HEK293 (cell line): ENCODE results near the gene RLN3.

ENCODE experiments used
- CTCF ChIA-PET: fragments of 350-600 bp; formaldehyde crosslinking; extraction: SDS; loops from one replicate; lab custom pipeline; 2021; ENCODE audit warnings: antibody characterized with exemption; lab: Yijun Ruan, JAX
- POLR2A ChIA-PET: fragments of 300-600 bp; formaldehyde crosslinking; extraction: SDS; loops from one replicate; lab custom pipeline; 2020; ENCODE audit warnings: antibody characterized with exemption, inconsistent platforms; lab: Yijun Ruan, JAX
- H3K27ac ChIP-seq: fragments of 200-500 bp; sonication (Bioruptor generic); 2 replicates; pipeline ENCODE4 v1.5.1; 2014; ENCODE audit warnings: low read depth, low read length, control low read depth, inconsistent platforms; ENCODE audit errors: extremely low read depth
- H3K36me3 ChIP-seq, 2 experiments: fragments of 200-500 bp in 1 of 2; sonication (Bioruptor generic) in 1 of 2; 1 replicate in 1 of 2; 2 replicates in 1 of 2; pipeline ENCODE4 v1.5.1; 2014 to 2017; ENCODE audit warnings: inconsistent platforms in 2 of 2, low read length in 2 of 2; ENCODE audit not compliant: control insufficient read depth in 2 of 2, insufficient read depth in 1 of 2
- H3K4me1 ChIP-seq: fragments of 200-500 bp; sonication (Bioruptor generic); 2 replicates; pipeline ENCODE4 v1.5.1; 2014; ENCODE audit warnings: mild to moderate bottlenecking, low read length, inconsistent platforms; ENCODE audit not compliant: control insufficient read depth, insufficient read depth
- H3K4me3 ChIP-seq: 2 replicates; pipeline ENCODE4 v1.5.1; 2011; ENCODE audit warnings: low read depth, mild to moderate bottlenecking, control low read depth, low read length, moderate library complexity
- H3K9me3 ChIP-seq: fragments of 200-500 bp; sonication (Bioruptor generic); 2 replicates; pipeline ENCODE4 v1.5.1; 2014; ENCODE audit warnings: low read depth, low read length, inconsistent platforms; ENCODE audit not compliant: control insufficient read depth, insufficient read depth
- WT1 ChIP-seq: fragments of 450-650 bp; formaldehyde crosslinking; IDR thresholded peaks from 2 replicates; pipeline ENCODE4 v1.5.1; 2016; ENCODE audit warnings: missing biosample characterization, missing genetic modification characterization
- YY1 ChIP-seq: fragments of 450-650 bp; formaldehyde crosslinking; IDR thresholded peaks from 2 replicates; pipeline ENCODE4 v1.5.1; 2018; ENCODE audit warnings: missing biosample characterization, missing genetic modification characterization
- ZBTB17 ChIP-seq: fragments of 450-650 bp; formaldehyde crosslinking; IDR thresholded peaks from 2 replicates; pipeline ENCODE4 v1.5.1; 2016; ENCODE audit warnings: missing biosample characterization, missing genetic modification characterization
- ZBTB21 ChIP-seq: fragments of 450-650 bp; formaldehyde crosslinking; IDR thresholded peaks from 2 replicates; pipeline ENCODE4 v1.5.1; 2017; ENCODE audit warnings: missing biosample characterization, missing genetic modification characterization
- ZBTB7A ChIP-seq: fragments of 450-650 bp; formaldehyde crosslinking; IDR thresholded peaks from 2 replicates; pipeline ENCODE4 v1.5.1; 2016; ENCODE audit warnings: low read depth, missing biosample characterization, missing genetic modification characterization
- ZNF112 ChIP-seq: fragments of 450-650 bp; formaldehyde crosslinking; IDR thresholded peaks from 2 replicates; pipeline ENCODE4 v1.5.0; 2017; ENCODE audit warnings: missing biosample characterization, missing genetic modification characterization
- ZNF155 ChIP-seq: fragments of 450-650 bp; formaldehyde crosslinking; IDR thresholded peaks from 2 replicates; pipeline ENCODE4 v1.5.1; 2016; ENCODE audit warnings: missing biosample characterization, missing genetic modification characterization
- ZNF175 ChIP-seq: fragments of 450-650 bp; formaldehyde crosslinking; IDR thresholded peaks from 2 replicates; pipeline ENCODE4 v1.5.1; 2016; ENCODE audit warnings: missing biosample characterization, missing genetic modification characterization
- ZNF211 ChIP-seq: fragments of 450-650 bp; formaldehyde crosslinking; IDR thresholded peaks from 2 replicates; pipeline ENCODE4 v1.5.1; 2016; ENCODE audit warnings: low read depth, missing biosample characterization, missing genetic modification characterization
- ZNF48 ChIP-seq: fragments of 450-650 bp; formaldehyde crosslinking; IDR thresholded peaks from 2 replicates; pipeline ENCODE4 v1.5.1; 2016; ENCODE audit warnings: missing biosample characterization, missing genetic modification characterization
- ZNF530 ChIP-seq: fragments of 450-650 bp; formaldehyde crosslinking; IDR thresholded peaks from 2 replicates; pipeline ENCODE4 v1.5.1; 2016; ENCODE audit warnings: low read depth, missing biosample characterization, missing genetic modification characterization
- ZNF561 ChIP-seq: fragments of 450-650 bp; IDR thresholded peaks from 2 replicates; pipeline ENCODE4 v1.5.1; 2018; ENCODE audit warnings: missing biosample characterization, missing genetic modification characterization, borderline replicate concordance
- TF ChIP-seq, protein P1 (sequence below): fragments of 450-650 bp; formaldehyde crosslinking; IDR thresholded peaks from 2 replicates; pipeline ENCODE4 v1.5.1; 2016; ENCODE audit warnings: missing biosample characterization, missing genetic modification characterization, borderline replicate concordance
- TF ChIP-seq, protein P2 (sequence below): fragments of 450-650 bp; formaldehyde crosslinking; IDR thresholded peaks from 2 replicates; pipeline ENCODE4 v1.5.1; 2016; ENCODE audit warnings: missing biosample characterization, missing genetic modification characterization
- TF ChIP-seq, protein P3 (sequence below): fragments of 450-650 bp; formaldehyde crosslinking; IDR thresholded peaks from 2 replicates; pipeline ENCODE4 v1.5.1; 2016; ENCODE audit warnings: missing biosample characterization, missing genetic modification characterization
- TF ChIP-seq, protein P4 (sequence below): fragments of 450-650 bp; formaldehyde crosslinking; IDR thresholded peaks from 2 replicates; pipeline ENCODE4 v1.5.1; 2016; ENCODE audit warnings: missing biosample characterization, missing genetic modification characterization
- TF ChIP-seq, protein P5 (sequence below): fragments of 450-650 bp; formaldehyde crosslinking; IDR thresholded peaks from 2 replicates; pipeline ENCODE4 v1.5.1; 2016; ENCODE audit warnings: missing biosample characterization, missing genetic modification characterization

RLN3 gene

DNA sequence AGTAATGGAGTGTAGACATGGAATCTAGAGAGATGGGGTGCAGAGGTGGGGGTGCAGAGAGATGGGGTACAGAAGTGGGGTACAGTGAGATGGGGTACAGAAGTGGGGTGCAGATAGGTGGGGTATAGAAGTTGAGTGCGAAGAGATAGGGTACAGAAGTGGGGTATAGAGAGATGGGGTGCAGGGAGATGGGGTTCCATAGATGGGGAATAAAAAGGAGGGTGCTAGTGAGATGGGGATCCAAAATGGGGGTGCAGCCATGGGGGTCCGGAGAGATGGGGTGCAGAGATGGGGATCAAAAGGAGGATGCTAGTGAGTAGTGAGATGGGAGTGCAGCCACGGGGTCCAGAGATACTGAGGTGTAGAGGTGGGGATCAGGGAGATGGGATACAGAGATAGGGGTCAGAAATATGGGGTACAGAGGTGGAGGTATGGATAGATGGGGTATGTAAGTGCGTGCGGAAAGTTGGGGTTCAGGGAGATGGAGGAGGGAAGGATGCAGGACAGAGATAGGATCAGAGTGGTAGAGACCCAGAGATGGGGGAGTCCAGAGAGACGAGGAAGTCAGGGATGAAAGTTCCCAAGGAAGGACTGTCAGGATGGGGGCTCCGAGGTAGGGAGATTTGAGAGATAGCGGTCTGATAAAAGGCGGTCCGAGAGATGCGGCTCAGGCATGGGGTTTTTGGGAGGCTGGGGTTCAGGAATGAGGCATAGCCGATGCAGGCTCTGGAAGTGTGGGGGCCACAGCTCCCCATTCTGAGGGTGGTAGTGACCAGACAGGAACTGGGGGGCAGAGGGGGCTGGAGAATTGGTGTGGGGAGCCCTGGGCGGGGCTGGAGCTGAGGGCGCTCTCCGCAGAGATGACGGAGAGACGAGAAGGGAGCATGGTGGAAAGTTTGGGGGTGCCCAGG, 30.5 kb downstream of the RLN3 start (continued):
- TF ChIP-seq ZBTB21 (peak; percentile 2; the same call in 1 of the 2 replicates), WT1 (peak; percentile 5; the same call in 1 of the 2 replicates), YY1 (tag by site-specific recombination) (no peak), ZNF530 (no peak), ZNF561 (tag by site-specific recombination) (no peak), ZNF112 (tag by site-specific recombination) (no peak), ZNF155 (tag by site-specific recombination) (0 out of 2 replicates have a peak, but pooled peaks have one; percentile 10), ZNF211 (tag by site-specific recombination) (no peak), ZBTB17 (tag by site-specific recombination) (peak; percentile 71), ZNF175 (tag by site-specific recombination) (peak; percentile 77; the same call in 1 of the 2 replicates)
- TF ChIP-seq, protein P1, sequence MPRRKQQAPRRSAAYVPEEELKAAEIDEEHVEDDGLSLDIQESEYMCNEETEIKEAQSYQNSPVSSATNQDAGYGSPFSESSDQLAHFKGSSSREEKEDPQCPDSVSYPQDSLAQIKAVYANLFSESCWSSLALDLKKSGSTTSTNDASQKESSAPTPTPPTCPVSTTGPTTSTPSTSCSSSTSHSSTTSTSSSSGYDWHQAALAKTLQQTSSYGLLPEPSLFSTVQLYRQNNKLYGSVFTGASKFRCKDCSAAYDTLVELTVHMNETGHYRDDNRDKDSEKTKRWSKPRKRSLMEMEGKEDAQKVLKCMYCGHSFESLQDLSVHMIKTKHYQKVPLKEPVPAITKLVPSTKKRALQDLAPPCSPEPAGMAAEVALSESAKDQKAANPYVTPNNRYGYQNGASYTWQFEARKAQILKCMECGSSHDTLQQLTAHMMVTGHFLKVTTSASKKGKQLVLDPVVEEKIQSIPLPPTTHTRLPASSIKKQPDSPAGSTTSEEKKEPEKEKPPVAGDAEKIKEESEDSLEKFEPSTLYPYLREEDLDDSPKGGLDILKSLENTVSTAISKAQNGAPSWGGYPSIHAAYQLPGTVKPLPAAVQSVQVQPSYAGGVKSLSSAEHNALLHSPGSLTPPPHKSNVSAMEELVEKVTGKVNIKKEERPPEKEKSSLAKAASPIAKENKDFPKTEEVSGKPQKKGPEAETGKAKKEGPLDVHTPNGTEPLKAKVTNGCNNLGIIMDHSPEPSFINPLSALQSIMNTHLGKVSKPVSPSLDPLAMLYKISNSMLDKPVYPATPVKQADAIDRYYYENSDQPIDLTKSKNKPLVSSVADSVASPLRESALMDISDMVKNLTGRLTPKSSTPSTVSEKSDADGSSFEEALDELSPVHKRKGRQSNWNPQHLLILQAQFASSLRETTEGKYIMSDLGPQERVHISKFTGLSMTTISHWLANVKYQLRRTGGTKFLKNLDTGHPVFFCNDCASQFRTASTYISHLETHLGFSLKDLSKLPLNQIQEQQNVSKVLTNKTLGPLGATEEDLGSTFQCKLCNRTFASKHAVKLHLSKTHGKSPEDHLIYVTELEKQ (tag by site-specific recombination), result peak; percentile 47; the same call in 1 of the 2 replicates
- TF ChIP-seq, protein P2, sequence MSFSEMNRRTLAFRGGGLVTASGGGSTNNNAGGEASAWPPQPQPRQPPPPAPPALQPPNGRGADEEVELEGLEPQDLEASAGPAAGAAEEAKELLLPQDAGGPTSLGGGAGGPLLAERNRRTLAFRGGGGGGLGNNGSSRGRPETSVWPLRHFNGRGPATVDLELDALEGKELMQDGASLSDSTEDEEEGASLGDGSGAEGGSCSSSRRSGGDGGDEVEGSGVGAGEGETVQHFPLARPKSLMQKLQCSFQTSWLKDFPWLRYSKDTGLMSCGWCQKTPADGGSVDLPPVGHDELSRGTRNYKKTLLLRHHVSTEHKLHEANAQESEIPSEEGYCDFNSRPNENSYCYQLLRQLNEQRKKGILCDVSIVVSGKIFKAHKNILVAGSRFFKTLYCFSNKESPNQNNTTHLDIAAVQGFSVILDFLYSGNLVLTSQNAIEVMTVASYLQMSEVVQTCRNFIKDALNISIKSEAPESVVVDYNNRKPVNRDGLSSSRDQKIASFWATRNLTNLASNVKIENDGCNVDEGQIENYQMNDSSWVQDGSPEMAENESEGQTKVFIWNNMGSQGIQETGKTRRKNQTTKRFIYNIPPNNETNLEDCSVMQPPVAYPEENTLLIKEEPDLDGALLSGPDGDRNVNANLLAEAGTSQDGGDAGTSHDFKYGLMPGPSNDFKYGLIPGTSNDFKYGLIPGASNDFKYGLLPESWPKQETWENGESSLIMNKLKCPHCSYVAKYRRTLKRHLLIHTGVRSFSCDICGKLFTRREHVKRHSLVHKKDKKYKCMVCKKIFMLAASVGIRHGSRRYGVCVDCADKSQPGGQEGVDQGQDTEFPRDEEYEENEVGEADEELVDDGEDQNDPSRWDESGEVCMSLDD, result peak; percentile 100
- TF ChIP-seq, protein P3, sequence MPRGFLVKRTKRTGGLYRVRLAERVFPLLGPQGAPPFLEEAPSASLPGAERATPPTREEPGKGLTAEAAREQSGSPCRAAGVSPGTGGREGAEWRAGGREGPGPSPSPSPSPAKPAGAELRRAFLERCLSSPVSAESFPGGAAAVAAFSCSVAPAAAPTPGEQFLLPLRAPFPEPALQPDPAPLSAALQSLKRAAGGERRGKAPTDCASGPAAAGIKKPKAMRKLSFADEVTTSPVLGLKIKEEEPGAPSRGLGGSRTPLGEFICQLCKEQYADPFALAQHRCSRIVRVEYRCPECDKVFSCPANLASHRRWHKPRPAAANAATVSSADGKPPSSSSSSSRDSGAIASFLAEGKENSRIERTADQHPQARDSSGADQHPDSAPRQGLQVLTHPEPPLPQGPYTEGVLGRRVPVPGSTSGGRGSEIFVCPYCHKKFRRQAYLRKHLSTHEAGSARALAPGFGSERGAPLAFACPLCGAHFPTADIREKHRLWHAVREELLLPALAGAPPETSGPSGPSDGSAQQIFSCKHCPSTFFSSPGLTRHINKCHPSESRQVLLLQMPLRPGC (tag by site-specific recombination), result 0 out of 2 replicates have a peak, but pooled peaks have one; percentile 4
- TF ChIP-seq, protein P4, sequence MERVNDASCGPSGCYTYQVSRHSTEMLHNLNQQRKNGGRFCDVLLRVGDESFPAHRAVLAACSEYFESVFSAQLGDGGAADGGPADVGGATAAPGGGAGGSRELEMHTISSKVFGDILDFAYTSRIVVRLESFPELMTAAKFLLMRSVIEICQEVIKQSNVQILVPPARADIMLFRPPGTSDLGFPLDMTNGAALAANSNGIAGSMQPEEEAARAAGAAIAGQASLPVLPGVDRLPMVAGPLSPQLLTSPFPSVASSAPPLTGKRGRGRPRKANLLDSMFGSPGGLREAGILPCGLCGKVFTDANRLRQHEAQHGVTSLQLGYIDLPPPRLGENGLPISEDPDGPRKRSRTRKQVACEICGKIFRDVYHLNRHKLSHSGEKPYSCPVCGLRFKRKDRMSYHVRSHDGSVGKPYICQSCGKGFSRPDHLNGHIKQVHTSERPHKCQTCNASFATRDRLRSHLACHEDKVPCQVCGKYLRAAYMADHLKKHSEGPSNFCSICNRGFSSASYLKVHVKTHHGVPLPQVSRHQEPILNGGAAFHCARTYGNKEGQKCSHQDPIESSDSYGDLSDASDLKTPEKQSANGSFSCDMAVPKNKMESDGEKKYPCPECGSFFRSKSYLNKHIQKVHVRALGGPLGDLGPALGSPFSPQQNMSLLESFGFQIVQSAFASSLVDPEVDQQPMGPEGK (tag by site-specific recombination), result peak; percentile 92

DNA sequence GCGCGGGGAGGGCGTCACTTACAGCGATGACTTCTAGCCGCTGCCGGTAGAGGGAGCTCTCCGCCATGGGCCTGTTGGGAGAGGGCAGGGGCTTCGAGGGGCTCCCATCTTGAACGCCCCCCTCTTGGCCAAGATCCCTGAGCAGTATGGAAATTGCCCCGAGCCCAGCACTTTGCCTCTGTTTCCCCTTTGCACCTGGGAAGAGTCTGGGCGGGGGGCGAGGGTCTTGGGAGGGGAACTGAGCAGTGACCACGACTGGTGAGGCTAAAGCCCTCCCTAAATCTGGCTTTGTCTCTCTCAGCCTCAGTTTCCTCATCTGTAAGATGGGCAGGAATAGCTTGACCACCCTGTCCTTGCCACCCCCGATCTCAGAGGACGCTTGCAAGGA, 31.1 kb downstream of the RLN3 start:
- POLR2A ChIA-PET, result interaction anchor here (1.0 to 2.3 kb wide), 2 partner anchors 13 to 27 kb away, joined by 3 to 6 read pairs; partner anchors contain the start of genes IL27RA and MISP3
- Histone ChIP-seq H3K27ac (no peak overlapping the region), H3K9me3 (no peaks in the 10 kb centered on the region), H3K4me3 (no peak overlapping the region), H3K4me1 (peaks cover 4% of the 10 kb centered on the region), H3K36me3 (no peaks in the 10 kb centered on the region)
- CTCF ChIA-PET, result interaction anchor here (0.6 to 6.9 kb wide), 22 partner anchors 10 to 864 kb away, joined by 3 to 80 read pairs (median 4); partner anchors contain the start of genes C19orf67, IL27RA, MISP3 and RLN3
- TF ChIP-seq ZNF48 (no peak), ZBTB7A (tag by site-specific recombination) (peak; percentile 53; the same call in 1 of the 2 replicates)
- TF ChIP-seq, protein P5, sequence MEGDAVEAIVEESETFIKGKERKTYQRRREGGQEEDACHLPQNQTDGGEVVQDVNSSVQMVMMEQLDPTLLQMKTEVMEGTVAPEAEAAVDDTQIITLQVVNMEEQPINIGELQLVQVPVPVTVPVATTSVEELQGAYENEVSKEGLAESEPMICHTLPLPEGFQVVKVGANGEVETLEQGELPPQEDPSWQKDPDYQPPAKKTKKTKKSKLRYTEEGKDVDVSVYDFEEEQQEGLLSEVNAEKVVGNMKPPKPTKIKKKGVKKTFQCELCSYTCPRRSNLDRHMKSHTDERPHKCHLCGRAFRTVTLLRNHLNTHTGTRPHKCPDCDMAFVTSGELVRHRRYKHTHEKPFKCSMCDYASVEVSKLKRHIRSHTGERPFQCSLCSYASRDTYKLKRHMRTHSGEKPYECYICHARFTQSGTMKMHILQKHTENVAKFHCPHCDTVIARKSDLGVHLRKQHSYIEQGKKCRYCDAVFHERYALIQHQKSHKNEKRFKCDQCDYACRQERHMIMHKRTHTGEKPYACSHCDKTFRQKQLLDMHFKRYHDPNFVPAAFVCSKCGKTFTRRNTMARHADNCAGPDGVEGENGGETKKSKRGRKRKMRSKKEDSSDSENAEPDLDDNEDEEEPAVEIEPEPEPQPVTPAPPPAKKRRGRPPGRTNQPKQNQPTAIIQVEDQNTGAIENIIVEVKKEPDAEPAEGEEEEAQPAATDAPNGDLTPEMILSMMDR (tag by site-specific recombination), result peak; percentile 69
- TF ChIP-seq, protein P4 (tag by site-specific recombination), result peak; percentile 9
